ENCODE results near the gene ZBTB8A. TPM values are rescaled to one million over a fixed set of nuclear protein-coding genes. Genes with fewer than 3 reads are reported as not detected.

The ZBTB8A gene
- total RNA-seq, 4 donors from 2014 or later = 8.1 to 14.9 (median 12.1) TPM

DNA sequence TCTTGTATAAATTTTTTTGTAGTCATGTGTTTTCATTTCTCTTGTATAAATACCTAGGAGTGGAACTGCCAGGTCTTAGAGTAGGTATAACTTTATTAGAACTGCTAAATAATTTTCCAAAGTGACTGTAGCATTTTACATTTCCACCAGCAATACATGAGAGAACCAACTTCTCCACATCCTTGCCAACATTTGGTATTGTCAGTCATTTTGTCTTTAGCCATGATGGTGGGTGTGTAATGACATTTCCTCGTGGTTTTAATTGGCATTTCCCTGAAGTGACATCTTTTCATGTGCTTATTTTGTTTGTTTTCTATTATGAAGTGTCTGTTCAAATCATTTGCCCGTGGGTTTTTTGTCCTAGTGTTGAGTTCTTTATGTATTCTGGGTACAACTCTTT lies 29.7 kb downstream of the ZBTB8A start:
- Histone ChIP-seq H3K36me3 (peaks cover 0 to 40% (median 0%) of the 10 kb centered on the region in 3 donors), H3K27ac (no peak overlapping the region), H3K9me3 (no peaks in the 10 kb centered on the region), H3K4me3 (no peak overlapping the region), H3K27me3 (no peaks in the 10 kb centered on the region), H3K4me1 (no peaks in the 10 kb centered on the region)
- 69 to 86% methylated on average over 2 of the region's 2 CpGs for WGBS, 2 donors
- TF ChIP-seq, protein P1, sequence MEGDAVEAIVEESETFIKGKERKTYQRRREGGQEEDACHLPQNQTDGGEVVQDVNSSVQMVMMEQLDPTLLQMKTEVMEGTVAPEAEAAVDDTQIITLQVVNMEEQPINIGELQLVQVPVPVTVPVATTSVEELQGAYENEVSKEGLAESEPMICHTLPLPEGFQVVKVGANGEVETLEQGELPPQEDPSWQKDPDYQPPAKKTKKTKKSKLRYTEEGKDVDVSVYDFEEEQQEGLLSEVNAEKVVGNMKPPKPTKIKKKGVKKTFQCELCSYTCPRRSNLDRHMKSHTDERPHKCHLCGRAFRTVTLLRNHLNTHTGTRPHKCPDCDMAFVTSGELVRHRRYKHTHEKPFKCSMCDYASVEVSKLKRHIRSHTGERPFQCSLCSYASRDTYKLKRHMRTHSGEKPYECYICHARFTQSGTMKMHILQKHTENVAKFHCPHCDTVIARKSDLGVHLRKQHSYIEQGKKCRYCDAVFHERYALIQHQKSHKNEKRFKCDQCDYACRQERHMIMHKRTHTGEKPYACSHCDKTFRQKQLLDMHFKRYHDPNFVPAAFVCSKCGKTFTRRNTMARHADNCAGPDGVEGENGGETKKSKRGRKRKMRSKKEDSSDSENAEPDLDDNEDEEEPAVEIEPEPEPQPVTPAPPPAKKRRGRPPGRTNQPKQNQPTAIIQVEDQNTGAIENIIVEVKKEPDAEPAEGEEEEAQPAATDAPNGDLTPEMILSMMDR (IDR thresholded peaks at IDR 0.05) = no peak
- no peak for TF ChIP-seq POLR2A (IDR thresholded peaks at IDR 0.05)
- no peak for DNase-seq (ENCODE audit: low spot score in 2 of 2)

DNA sequence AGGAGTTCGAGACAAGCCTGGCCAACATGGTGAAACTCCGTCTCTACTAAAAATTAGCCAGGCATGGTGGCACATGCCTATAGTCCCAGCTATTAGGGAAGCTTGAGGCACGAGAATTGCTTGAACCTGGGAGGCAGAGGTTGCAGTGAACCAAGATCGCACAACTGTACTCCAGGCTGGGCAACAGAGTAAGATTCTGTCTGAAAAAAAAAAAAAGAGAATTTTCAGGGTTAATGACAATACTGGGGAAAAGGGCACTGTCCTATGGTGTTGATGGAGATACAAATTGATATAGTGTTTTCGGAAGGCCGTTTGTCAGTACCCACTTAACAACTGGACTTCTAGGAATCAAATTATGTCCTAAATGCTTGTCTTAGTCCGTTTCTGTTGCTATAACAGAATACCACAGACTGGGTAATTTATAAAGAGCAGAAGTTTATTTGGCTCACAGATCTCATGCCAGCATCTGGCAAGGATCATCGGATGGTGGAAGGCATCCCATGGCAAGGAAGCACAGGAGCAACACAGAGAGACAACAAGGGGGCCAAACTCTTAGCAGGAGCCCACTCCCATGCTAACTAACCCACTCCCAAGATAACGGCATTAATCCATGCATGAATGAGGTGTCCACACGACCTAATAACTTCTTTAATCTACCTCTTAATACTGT lies 41.3 kb downstream of the ZBTB8A start:
- DNase-seq (ENCODE audit: low spot score in 2 of 2) = no peak
- Histone ChIP-seq H3K27me3 (no peaks in the 10 kb centered on the region), H3K4me1 (no peaks in the 10 kb centered on the region), H3K4me3 (no peak overlapping the region), H3K9me3 (no peaks in the 10 kb centered on the region), H3K36me3 (peaks cover 0 to 13% (median 0%) of the 10 kb centered on the region in 3 donors), H3K27ac (no peak overlapping the region)
- TF ChIP-seq EP300 (IDR thresholded peaks at IDR 0.05) (no peak), POLR2A (IDR thresholded peaks at IDR 0.05) (no peak)
- TF ChIP-seq, protein P1 (IDR thresholded peaks at IDR 0.05) = no peak
- WGBS, 2 donors = 85 to 86% methylated on average over 10 of the region's 10 CpGs

DNA sequence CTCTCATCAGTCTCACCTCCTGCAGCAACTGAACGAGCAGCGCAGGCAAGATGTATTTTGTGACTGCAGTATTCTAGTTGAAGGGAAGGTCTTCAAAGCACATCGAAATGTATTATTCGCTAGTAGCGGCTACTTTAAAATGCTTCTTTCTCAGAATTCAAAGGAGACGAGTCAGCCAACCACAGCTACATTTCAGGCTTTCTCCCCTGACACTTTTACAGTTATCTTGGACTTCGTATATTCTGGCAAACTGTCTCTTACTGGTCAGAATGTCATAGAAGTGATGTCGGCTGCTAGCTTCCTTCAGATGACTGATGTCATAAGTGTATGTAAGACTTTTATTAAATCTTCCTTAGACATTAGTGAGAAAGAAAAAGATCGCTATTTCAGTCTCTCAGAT lies 53.7 kb downstream of the ZBTB8A start:
- H3K27ac ChIP-seq = no peak overlapping the region
- H3K4me3 ChIP-seq = no peak overlapping the region
- no peak for DNase-seq (ENCODE audit: low spot score in 2 of 2)
- no peaks in the 10 kb centered on the region for H3K27me3 ChIP-seq
- peaks cover 0 to 60% (median 0%) of the 10 kb centered on the region in 3 donors for H3K36me3 ChIP-seq
- no peaks in the 10 kb centered on the region for H3K9me3 ChIP-seq
- H3K4me1 ChIP-seq = no peaks in the 10 kb centered on the region
- 90 to 92% methylated on average over 9 of the region's 9 CpGs for WGBS, 2 donors
- TF ChIP-seq, protein P1 (IDR thresholded peaks at IDR 0.05) = no peak
- TF ChIP-seq POLR2A (IDR thresholded peaks at IDR 0.05) (no peak), EP300 (IDR thresholded peaks at IDR 0.05) (no peak)

DNA sequence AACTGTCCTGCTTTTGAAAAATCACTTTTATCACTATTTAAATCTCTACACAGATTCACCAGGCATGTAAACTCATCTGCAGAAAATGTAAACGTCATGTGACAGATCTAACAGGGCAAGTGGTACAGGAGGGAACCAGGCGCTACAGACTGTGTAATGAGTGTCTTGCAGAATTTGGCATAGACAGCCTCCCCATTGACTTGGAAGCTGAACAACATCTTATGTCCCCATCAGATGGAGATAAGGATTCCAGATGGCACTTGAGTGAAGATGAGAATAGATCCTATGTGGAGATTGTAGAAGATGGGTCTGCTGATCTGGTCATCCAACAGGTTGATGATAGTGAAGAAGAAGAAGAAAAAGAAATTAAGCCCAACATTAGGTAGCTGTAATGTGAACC lies 60.8 kb downstream of the ZBTB8A start:
- 85 to 91% methylated on average over 2 of the region's 2 CpGs for WGBS, 2 donors
- Histone ChIP-seq H3K9me3 (no peaks in the 10 kb centered on the region), H3K36me3 (peaks cover 0 to 37% (median 0%) of the 10 kb centered on the region in 3 donors), H3K4me3 (no peak overlapping the region), H3K4me1 (no peaks in the 10 kb centered on the region), H3K27me3 (no peaks in the 10 kb centered on the region), H3K27ac (no peak overlapping the region)
- DNase-seq (ENCODE audit: low spot score in 2 of 2) = no peak
- TF ChIP-seq POLR2A (IDR thresholded peaks at IDR 0.05) = no peak
- TF ChIP-seq, protein P1 (IDR thresholded peaks at IDR 0.05) = no peak
- TF ChIP-seq EP300 (IDR thresholded peaks at IDR 0.05) = no peak

DNA sequence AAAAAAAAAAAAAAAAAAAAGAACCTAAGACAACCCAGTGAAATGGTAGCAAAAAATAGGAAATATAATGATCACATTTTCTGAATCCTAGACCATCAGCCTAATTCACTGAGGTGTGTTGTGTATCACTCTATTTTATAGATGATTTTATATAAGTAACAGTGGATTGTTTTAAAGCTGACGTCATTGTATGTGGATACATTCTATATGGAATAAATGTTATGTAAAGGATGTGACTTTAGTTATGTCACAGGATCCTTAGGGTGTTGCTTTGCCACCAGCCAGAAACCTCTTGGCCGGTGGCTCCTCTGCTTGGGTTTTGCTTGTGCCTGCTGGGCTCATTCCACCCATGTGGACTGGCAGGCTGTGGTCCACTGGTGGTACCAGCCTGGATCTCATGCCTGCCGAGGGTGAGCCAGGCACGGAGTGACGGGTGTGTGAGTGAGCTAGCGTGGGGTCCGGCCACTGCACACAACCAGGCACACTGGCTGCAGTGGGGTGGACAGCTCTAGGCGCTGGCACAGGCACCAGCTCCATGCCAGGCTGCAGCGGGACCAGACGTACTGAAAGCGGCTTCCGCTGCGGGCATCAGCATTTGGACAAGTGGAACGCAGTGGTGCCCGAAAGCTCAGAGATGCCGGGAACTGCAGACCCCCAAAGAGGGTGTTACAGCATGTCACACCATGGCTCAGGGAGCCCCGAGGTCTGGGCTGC lies 66.6 kb downstream of the ZBTB8A start:
- DNase-seq (ENCODE audit: low spot score in 2 of 2) = no peak
- WGBS, 2 donors = 94 to 98% methylated on average over 17 of the region's 17 CpGs
- no peak overlapping the region for H3K27ac ChIP-seq
- H3K36me3 ChIP-seq = peaks cover 0 to 16% (median 0%) of the 10 kb centered on the region in 3 donors
- TF ChIP-seq, protein P1 (IDR thresholded peaks at IDR 0.05) = no peak
- no peak for TF ChIP-seq POLR2A (IDR thresholded peaks at IDR 0.05)
- TF ChIP-seq EP300 (IDR thresholded peaks at IDR 0.05) = no peak
- H3K4me1 ChIP-seq = no peaks in the 10 kb centered on the region
- no peak overlapping the region for H3K4me3 ChIP-seq
- H3K27me3 ChIP-seq = no peaks in the 10 kb centered on the region
- H3K9me3 ChIP-seq = no peaks in the 10 kb centered on the region
